ENCODE results near the gene EP300. TPM values are rescaled to one million over a fixed set of nuclear protein-coding genes. Genes with fewer than 3 reads are reported as not detected.

EP300 gene
- total and polyA plus RNA-seq, 2 experiments from 2014 or later, result 28.5 to 60.1 TPM

GRCh38 chr22:41222846-41223507, 130.6 kb downstream of the EP300 start:
- H3K36me3 ChIP-seq, result peaks cover 42% of the 10 kb centered on the region

GRCh38 chr22:41223535-41223934, 131.1 kb downstream of the EP300 start:
- no peak for DNase-seq (ENCODE audit: low read depth in 1 of 2, low spot score in 1 of 2)
- no peak overlapping the region for H3K4me3 ChIP-seq
- H3K27ac ChIP-seq, result no peak overlapping the region
- no peaks in the 10 kb centered on the region for H3K9me3 ChIP-seq (ENCODE audit: low read depth)
- peaks cover 42% of the 10 kb centered on the region for H3K36me3 ChIP-seq
- no peak for TF ChIP-seq CTCF (IDR thresholded peaks at IDR 0.05; ENCODE audit: low read depth, low read length)
- no peaks in the 10 kb centered on the region for H3K4me1 ChIP-seq (ENCODE audit: low read depth)
- no peaks in the 10 kb centered on the region for H3K27me3 ChIP-seq

More at GRCh38 chr22:41222846-41223507, 130.6 kb downstream of the EP300 start:
- DNase-seq (ENCODE audit: low read depth in 1 of 2, low spot score in 1 of 2), result no peak
- no peaks in the 10 kb centered on the region for H3K4me1 ChIP-seq (ENCODE audit: low read depth)
- H3K4me3 ChIP-seq, result no peak overlapping the region
- no peaks in the 10 kb centered on the region for H3K27me3 ChIP-seq
- H3K9me3 ChIP-seq (ENCODE audit: low read depth), result no peaks in the 10 kb centered on the region
- TF ChIP-seq CTCF (IDR thresholded peaks at IDR 0.05; ENCODE audit: low read depth, low read length), result no peak
- no peak overlapping the region for H3K27ac ChIP-seq

GRCh38 chr22:41226723-41227655, 134.6 kb downstream of the EP300 start:
- H3K36me3 ChIP-seq, result peaks cover 35% of the 10 kb centered on the region
- no peaks in the 10 kb centered on the region for H3K27me3 ChIP-seq
- DNase-seq (ENCODE audit: low read depth in 1 of 2, low spot score in 1 of 2), result no peak
- H3K9me3 ChIP-seq (ENCODE audit: low read depth), result no peaks in the 10 kb centered on the region
- H3K4me1 ChIP-seq (ENCODE audit: low read depth), result no peaks in the 10 kb centered on the region
- no peak overlapping the region for H3K27ac ChIP-seq
- H3K4me3 ChIP-seq, result no peak overlapping the region
- no peak for TF ChIP-seq CTCF (IDR thresholded peaks at IDR 0.05; ENCODE audit: low read depth, low read length)

GRCh38 chr22:41229215-41229614, 136.8 kb downstream of the EP300 start:
- DNase-seq (ENCODE audit: low read depth in 1 of 2, low spot score in 1 of 2), result no peak
- Histone ChIP-seq H3K27ac (no peak overlapping the region), H3K36me3 (peaks cover 24% of the 10 kb centered on the region), H3K4me1 (ENCODE audit: low read depth) (no peaks in the 10 kb centered on the region), H3K27me3 (no peaks in the 10 kb centered on the region), H3K9me3 (ENCODE audit: low read depth) (no peaks in the 10 kb centered on the region), H3K4me3 (no peak overlapping the region)
- no peak for TF ChIP-seq CTCF (IDR thresholded peaks at IDR 0.05; ENCODE audit: low read depth, low read length)

Other genes with a start within 250 kb of the EP300 start
- 178 and 301 TPM in 2 replicates for gene ST13, start 236.0 kb upstream of the EP300 start, total RNA-seq
- gene ST13, start 236.0 kb upstream of the EP300 start, polyA plus RNA-seq, result 216 and 221 TPM in 2 replicates
- 15.2 and 18.2 TPM in 2 replicates for gene XPNPEP3, start 235.4 kb upstream of the EP300 start, total RNA-seq
- gene XPNPEP3, start 235.4 kb upstream of the EP300 start, polyA plus RNA-seq, result 15.8 and 22.2 TPM in 2 replicates
- not detected in 2 replicates for gene DNAJB7, start 230.5 kb upstream of the EP300 start, total RNA-seq
- 0.39 and 0.93 TPM in 2 replicates for gene DNAJB7, start 230.5 kb upstream of the EP300 start, polyA plus RNA-seq
- 86.4 and 110 TPM in 2 replicates for gene RBX1, start 141.2 kb upstream of the EP300 start, total RNA-seq
- gene RBX1, start 141.2 kb upstream of the EP300 start, polyA plus RNA-seq, result 324 and 356 TPM in 2 replicates
- gene L3MBTL2, start 112.7 kb downstream of the EP300 start, total RNA-seq, result 24.9 and 27.0 TPM in 2 replicates
- 21.4 and 25.5 TPM in 2 replicates for gene L3MBTL2, start 112.7 kb downstream of the EP300 start, polyA plus RNA-seq
- 3.3 and 4.0 TPM in 2 replicates for gene CHADL, start 148.3 kb downstream of the EP300 start, total RNA-seq
- 0.49 and 1.8 TPM in 2 replicates for gene CHADL, start 148.3 kb downstream of the EP300 start, polyA plus RNA-seq
- gene RANGAP1, start 193.6 kb downstream of the EP300 start, total RNA-seq, result 68.7 and 125 TPM in 2 replicates
- gene RANGAP1, start 193.6 kb downstream of the EP300 start, polyA plus RNA-seq, result 43.3 and 78.4 TPM in 2 replicates
- 57.6 and 65.9 TPM in 2 replicates for gene ZC3H7B, start 208.9 kb downstream of the EP300 start, total RNA-seq
- 7.2 and 7.4 TPM in 2 replicates for gene ZC3H7B, start 208.9 kb downstream of the EP300 start, polyA plus RNA-seq